ENCODE results near the gene STEAP4. TPM values are rescaled to one million over a fixed set of nuclear protein-coding genes. Genes with fewer than 3 reads are reported as not detected.

Gene STEAP4
- total RNA-seq, 1 experiment from 2014 or later, result 0.17 TPM

- Mint-ChIP-seq H3K27me3 (ENCODE audit: low read depth) (no peaks in the 10 kb centered on the region), H3K4me3 (no peak overlapping the region), H3K27ac (no peak overlapping the region), H3K9me3 (no peaks in the 10 kb centered on the region), H3K36me3 (no peaks in the 10 kb centered on the region), H3K4me1 (peaks cover 8% of the 10 kb centered on the region)
- TF ChIP-seq ZNF396 (CRISPR knock-in tag; IDR thresholded peaks at IDR 0.05; ENCODE audit: borderline replicate concordance), result no peak
- ATAC-seq, result no peak
- ChIA-PET POLR2A (no interaction called here), CTCF (no interaction called here)
- DNase-seq (ENCODE audit: low spot score), result no peak
Observed at GRCh38 chr7:88318196-88318595, 11.5 kb upstream of the STEAP4 start.

- ATAC-seq, result no peak
- Mint-ChIP-seq H3K9me3 (no peaks in the 10 kb centered on the region), H3K4me1 (peaks cover 5% of the 10 kb centered on the region), H3K27ac (no peak overlapping the region), H3K4me3 (no peak overlapping the region), H3K36me3 (no peaks in the 10 kb centered on the region), H3K27me3 (ENCODE audit: low read depth) (no peaks in the 10 kb centered on the region)
- ChIA-PET POLR2A (no interaction called here), CTCF (no interaction called here)
- no peak for TF ChIP-seq ESRRA (CRISPR knock-in tag; IDR thresholded peaks at IDR 0.05; ENCODE audit: borderline replicate concordance)
- no peak for TF ChIP-seq PRDM15 (CRISPR knock-in tag; IDR thresholded peaks at IDR 0.05)
- no peak for TF ChIP-seq ZNF138 (CRISPR knock-in tag; conservative IDR thresholded peaks at IDR 0.05)
- TF ChIP-seq OVOL2 (CRISPR knock-in tag; IDR thresholded peaks at IDR 0.05; ENCODE audit: borderline replicate concordance), result no peak
- TF ChIP-seq FOXP1 (CRISPR knock-in tag; IDR thresholded peaks at IDR 0.05; ENCODE audit: borderline replicate concordance), result no peak
- TF ChIP-seq GABPB1 (CRISPR knock-in tag; IDR thresholded peaks at IDR 0.05), result no peak
- TF ChIP-seq NFYB (CRISPR knock-in tag; conservative IDR thresholded peaks at IDR 0.05; ENCODE audit: low read depth), result no peak
- TF ChIP-seq E2F1 (CRISPR knock-in tag; IDR thresholded peaks at IDR 0.05), result no peak
- no peak for TF ChIP-seq NR3C1 (CRISPR knock-in tag; conservative IDR thresholded peaks at IDR 0.05; ENCODE audit: low read depth)
- no peak for TF ChIP-seq ZNF512 (CRISPR knock-in tag; IDR thresholded peaks at IDR 0.05; ENCODE audit: borderline replicate concordance)
- DNase-seq (ENCODE audit: low spot score), result no peak
Observed at GRCh38 chr7:88317422-88317821, 10.7 kb upstream of the STEAP4 start.

GRCh38 chr7:88316456-88316855 lies 9.8 kb upstream of the STEAP4 start:
- Mint-ChIP-seq H3K27ac (no peak overlapping the region), H3K36me3 (no peaks in the 10 kb centered on the region), H3K4me1 (no peaks in the 10 kb centered on the region), H3K27me3 (ENCODE audit: low read depth) (no peaks in the 10 kb centered on the region), H3K9me3 (no peaks in the 10 kb centered on the region), H3K4me3 (no peak overlapping the region)
- no peak for ATAC-seq
- ChIA-PET CTCF (no interaction called here), POLR2A (no interaction called here)
- no peak for DNase-seq (ENCODE audit: low spot score)
- TF ChIP-seq TP53 (CRISPR knock-in tag; IDR thresholded peaks at IDR 0.05) (no peak), EMX1 (CRISPR knock-in tag; IDR thresholded peaks at IDR 0.05) (no peak), TEAD1 (CRISPR knock-in tag; IDR thresholded peaks at IDR 0.05) (no peak), ATF2 (CRISPR knock-in tag; IDR thresholded peaks at IDR 0.05; ENCODE audit: borderline replicate concordance, low read depth) (no peak), NFE2L1 (CRISPR knock-in tag; IDR thresholded peaks at IDR 0.05) (no peak)
